ENCODE measurements around the gene TOPBP1.
"Not testable (repeated sequence)": the region's sequence is repeated elsewhere in the genome, so short reads cannot be mapped to it uniquely, and the experiment has no call there.

TOPBP1 gene

DNA sequence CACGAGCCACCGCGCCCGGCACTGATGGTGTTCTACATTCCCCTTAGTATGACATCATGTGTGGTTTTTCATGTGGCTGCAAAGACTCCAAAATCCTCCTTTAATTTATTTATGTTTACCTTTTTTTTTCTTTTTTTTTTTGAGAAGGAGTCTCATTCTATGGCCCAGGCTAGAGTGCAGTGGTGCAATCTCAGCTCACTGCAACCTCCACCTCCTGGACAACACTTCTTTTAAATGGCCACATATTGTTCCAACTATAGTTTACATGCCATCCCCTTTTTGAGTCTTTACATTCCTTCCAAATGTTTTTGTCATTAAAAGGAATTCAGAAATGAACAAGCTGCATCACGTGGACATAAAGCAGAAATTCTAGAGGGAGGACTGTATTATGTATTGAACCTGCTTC is 98.6 kb downstream of the TOPBP1 start:
- TF ChIP-seq TAF1 (IDR thresholded peaks at IDR 0.05; ENCODE audit: borderline replicate concordance, low read depth, low read length) = no peak
- FAIRE-seq (no peak), DNase-seq (ENCODE audit: insufficient read length) (no peak)

DNA sequence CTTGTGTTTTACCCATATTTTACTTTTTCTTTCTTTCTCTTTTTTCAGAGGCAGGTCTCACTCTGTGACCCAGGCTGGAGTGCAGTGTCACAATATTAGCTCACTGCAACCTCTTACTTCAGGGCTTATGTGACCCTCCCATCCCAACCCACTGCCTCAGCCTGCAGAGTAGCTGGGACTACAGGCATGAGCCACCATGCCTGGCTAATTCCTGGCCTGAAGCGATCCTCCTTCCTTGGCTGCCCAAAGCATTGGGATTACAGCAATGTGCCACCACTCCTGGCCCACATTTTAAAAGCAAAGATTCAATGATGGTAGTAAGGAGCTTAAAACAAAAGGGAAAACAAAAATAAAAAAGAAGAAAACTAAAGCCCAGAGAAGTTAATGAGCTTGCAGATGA is 99.4 kb downstream of the TOPBP1 start:
- DNase-seq (ENCODE audit: insufficient read length) = no peak
- no peak for TF ChIP-seq TAF1 (IDR thresholded peaks at IDR 0.05; ENCODE audit: borderline replicate concordance, low read depth, low read length)
- TF ChIP-seq POLR2AphosphoS5 (IDR thresholded peaks at IDR 0.05; ENCODE audit: low read depth, low read length) = no peak
- TF ChIP-seq POLR2A (IDR thresholded peaks at IDR 0.05; ENCODE audit: low read depth, low read length) = no peak
- no peak for FAIRE-seq

DNA sequence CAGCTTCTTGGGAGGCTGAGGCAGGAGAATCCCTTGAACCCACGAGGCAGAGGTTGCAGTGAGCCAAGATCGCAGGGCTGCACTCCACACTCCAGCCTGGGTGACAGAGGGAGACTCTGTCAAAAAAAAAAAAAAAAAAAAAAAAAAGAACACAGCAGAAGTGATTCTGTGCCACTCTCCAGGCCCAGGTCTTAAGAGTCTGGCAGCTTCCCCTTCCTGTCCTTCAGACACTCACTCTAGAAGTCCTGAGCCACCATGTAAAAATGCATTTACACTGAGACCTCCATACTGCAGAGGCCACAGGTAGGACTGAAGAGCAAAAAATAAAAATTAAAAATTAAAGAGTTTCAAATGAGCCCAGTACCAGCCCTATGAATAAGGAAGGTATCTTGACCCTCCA is 100.1 kb downstream of the TOPBP1 start:
- TF ChIP-seq POLR2A (IDR thresholded peaks at IDR 0.05; ENCODE audit: low read depth, low read length) = no peak
- no peak for TF ChIP-seq POLR2AphosphoS5 (IDR thresholded peaks at IDR 0.05; ENCODE audit: low read depth, low read length)
- no peak for TF ChIP-seq TAF1 (IDR thresholded peaks at IDR 0.05; ENCODE audit: borderline replicate concordance, low read depth, low read length)
- DNase-seq (ENCODE audit: insufficient read length) (no peak), FAIRE-seq (no peak)

DNA sequence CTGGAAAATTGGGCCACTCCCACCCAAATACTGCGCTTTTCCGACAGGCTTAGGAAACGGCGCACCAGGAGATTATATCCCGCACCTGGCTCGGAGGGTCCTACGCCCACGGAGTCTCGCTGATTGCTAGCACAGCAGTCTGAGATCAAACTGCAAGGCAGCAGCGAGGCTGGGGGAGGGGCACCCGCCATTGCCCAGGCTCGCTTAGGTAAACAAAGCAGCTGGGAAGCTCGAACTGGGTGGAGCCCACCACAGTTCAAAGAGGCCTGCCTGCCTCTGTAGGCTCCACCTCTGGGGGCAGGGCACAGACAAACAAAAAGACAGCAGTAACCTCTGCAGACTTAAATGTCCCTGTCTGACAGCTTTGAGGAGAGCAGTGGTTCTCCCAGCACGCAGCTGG is 110.2 kb downstream of the TOPBP1 start:
- FAIRE-seq; DNase-seq (ENCODE audit: insufficient read length): not testable (repeated sequence)
